HCT116 (cell line): ENCODE data around the gene ARPC1A. TPM values are rescaled to one million over a fixed set of nuclear protein-coding genes. Genes with fewer than 3 reads are reported as not detected.

Source experiments
- ATAC-seq: fragments of 200-7000 bp; cut with Tn5 transposase; 2 replicates; pipeline ENCODE4 v1.9.1; 2020; ENCODE audit warnings: mild to moderate bottlenecking, moderate library complexity
- BruUV-seq: library from RNA; stranded (reverse); fragments of 400-500 nt; replicated peaks from 2 replicates; lab custom pipeline; 2021; lab: Mats Ljungman, UMichigan
- CTCF ChIA-PET: fragments of 300-600 bp; sonication (Branson Sonifier 250); formaldehyde crosslinking; loops from one replicate; lab custom pipeline; 2021; ENCODE audit warnings: antibody characterized with exemption; lab: Charles Lee
- POLR2A ChIA-PET: fragments of 300-600, 350-600 bp; sonication (Branson Sonifier 250); formaldehyde crosslinking; loops from one replicate; lab custom pipeline; 2021; ENCODE audit warnings: antibody characterized with exemption; lab: Charles Lee
- RAD21 ChIA-PET, 2 experiments: fragments of 300-600 bp; sonication (Branson Sonifier 250); formaldehyde crosslinking; loops; one replicate each; lab custom pipeline; 2023; ENCODE audit warnings: low total read pairs in 2 of 2; ENCODE audit not compliant: uncharacterized antibody in 2 of 2, unreplicated experiment in 2 of 2, low non-redundant PET in 1 of 2; lab: Charles Lee
- DNase-seq: peaks from one replicate; pipeline ENCODE4 v3.0.0-alpha.2; 2010; ENCODE audit warnings: low read depth, low spot score
- H2AFZ ChIP-seq: fragments of 200-600 bp; shearing (Covaris generic), sonication (generic); 2 replicates; pipeline ENCODE4 v1.6.1; 2017; ENCODE audit warnings: low read depth, mixed run types, mixed read lengths, antibody characterized with exemption, low read length; ENCODE audit not compliant: poor library complexity, severe bottlenecking
- H3K27ac ChIP-seq: 2 replicates; pipeline ENCODE4 v1.5.1; 2012; ENCODE audit warnings: low read depth, low read length
- H3K27me3 ChIP-seq: fragments of 200-600 bp; sonication (generic); 2 replicates; pipeline ENCODE4 v1.6.1; 2016; ENCODE audit warnings: mixed run types, low read length, mixed read lengths; ENCODE audit not compliant: insufficient read depth
- H3K36me3 ChIP-seq, 2 experiments: fragments of 200-500 bp in 1 of 2; fragments of 200-600 bp in 1 of 2; sonication (Bioruptor generic) in 1 of 2; sonication (generic) in 1 of 2; 2 replicates each; pipeline versions ENCODE4 v1.5.1 to v1.6.1; 2014 to 2016; ENCODE audit warnings: low read length in 2 of 2, inconsistent platforms in 1 of 2, mixed read lengths in 1 of 2, mixed run types in 1 of 2; ENCODE audit not compliant: insufficient read depth in 2 of 2, control insufficient read depth in 1 of 2
- H3K4me1 ChIP-seq, 2 experiments: fragments of 200-600 bp in 1 of 2; sonication (generic) in 1 of 2; 2 replicates each; pipeline versions ENCODE4 v1.5.1 to v1.6.1; 2012 to 2017; ENCODE audit warnings: low read length in 2 of 2, inconsistent platforms in 1 of 2, mild to moderate bottlenecking in 1 of 2, mixed read lengths in 1 of 2, mixed run types in 1 of 2, moderate library complexity in 1 of 2; ENCODE audit not compliant: insufficient read depth in 2 of 2, control insufficient read depth in 1 of 2
- H3K4me2 ChIP-seq: fragments of 200-600 bp; sonication (generic); 2 replicates; pipeline ENCODE4 v1.6.1; 2017; ENCODE audit warnings: mixed run types, low read length, mixed read lengths
- H3K4me3 ChIP-seq, 2 experiments: fragments of 200-600 bp in 1 of 2; sonication (generic) in 1 of 2; replicated peaks in 1 of 2; 2 replicates each; pipeline ENCODE4 v1.5.1; 2011 to 2016; ENCODE audit warnings: low read length in 2 of 2, control low read depth in 1 of 2, low read depth in 1 of 2, mild to moderate bottlenecking in 1 of 2, mixed read lengths in 1 of 2, mixed run types in 1 of 2
- H3K79me2 ChIP-seq: fragments of 200-600 bp; sonication (generic); 2 replicates; pipeline ENCODE4 v1.6.1; 2017; ENCODE audit warnings: mild to moderate bottlenecking, mixed run types, low read length, moderate library complexity, mixed read lengths; ENCODE audit not compliant: insufficient read depth
- H3K9ac ChIP-seq: fragments of 200-600 bp; sonication (generic); 2 replicates; pipeline ENCODE4 v1.6.1; 2016; ENCODE audit warnings: low read length, mixed read lengths
- H3K9me2 ChIP-seq: fragments of 200-600 bp; sonication (generic), shearing (Covaris generic); 2 replicates; pipeline ENCODE4 v1.6.1; 2017; ENCODE audit warnings: mixed run types, mild to moderate bottlenecking, moderate library complexity; ENCODE audit not compliant: insufficient read depth
- H3K9me3 ChIP-seq, 2 experiments: fragments of 200-500 bp in 1 of 2; fragments of 200-600 bp in 1 of 2; sonication (Bioruptor generic) in 1 of 2; sonication (generic) in 1 of 2; 2 replicates each; pipeline ENCODE4 v1.6.1; 2014 to 2017; ENCODE audit warnings: low read length in 2 of 2, mixed read lengths in 2 of 2, inconsistent platforms in 1 of 2, low read depth in 1 of 2, mild to moderate bottlenecking in 1 of 2, mixed run types in 1 of 2, moderate library complexity in 1 of 2; ENCODE audit not compliant: control insufficient read depth in 1 of 2, insufficient read depth in 1 of 2
- H4K20me1 ChIP-seq: fragments of 200-600 bp; sonication (generic), shearing (Covaris generic); 2 replicates; pipeline ENCODE4 v1.6.1; 2017; ENCODE audit warnings: mixed run types, mild to moderate bottlenecking, moderate library complexity; ENCODE audit not compliant: insufficient read depth
- ATF3 ChIP-seq: IDR thresholded peaks from 2 replicates; pipeline ENCODE4 v1.6.1; 2012
- CBX3 ChIP-seq: IDR thresholded peaks from 2 replicates; pipeline ENCODE4 v1.6.1; 2012; ENCODE audit warnings: low read depth
- CEBPB ChIP-seq: IDR thresholded peaks from 2 replicates; pipeline ENCODE4 v1.6.1; 2012; ENCODE audit warnings: low read depth
- CTCF ChIP-seq, 3 experiments: fragments of 200-600 bp in 1 of 3; sonication (generic) in 1 of 3; IDR thresholded peaks in 2 of 3; conservative IDR thresholded peaks in 1 of 3; 2 replicates each; pipeline ENCODE4 v1.5.1; 2012 to 2017; ENCODE audit warnings: low read depth in 2 of 3, low read length in 2 of 3, antibody characterized with exemption in 1 of 3, borderline replicate concordance in 1 of 3, control low read depth in 1 of 3, mild to moderate bottlenecking in 1 of 3, mixed read lengths in 1 of 3, mixed run types in 1 of 3, moderate library complexity in 1 of 3; ENCODE audit not compliant: insufficient read depth in 1 of 3
- EGR1 ChIP-seq: IDR thresholded peaks from 2 replicates; pipeline ENCODE4 v1.6.1; 2012; ENCODE audit warnings: low read depth
- ELF1 ChIP-seq: IDR thresholded peaks from 2 replicates; pipeline ENCODE4 v1.6.1; 2012; ENCODE audit warnings: low read depth, borderline replicate concordance
- EZH2 ChIP-seq: fragments of 200-600 bp; sonication (generic); IDR thresholded peaks from 2 replicates; pipeline ENCODE4 v1.6.1; 2017; ENCODE audit warnings: antibody characterized with exemption, mixed run types
- EZH2phosphoT487 ChIP-seq: fragments of 200-600 bp; IDR thresholded peaks from 2 replicates; pipeline ENCODE4 v1.6.1; 2018; ENCODE audit warnings: antibody characterized with exemption, borderline replicate concordance
- FOSL1 ChIP-seq: IDR thresholded peaks from 2 replicates; pipeline ENCODE4 v1.6.1; 2012; ENCODE audit warnings: low read depth
- JUND ChIP-seq: IDR thresholded peaks from 2 replicates; pipeline ENCODE4 v1.6.1; 2012
- MAX ChIP-seq: IDR thresholded peaks from 2 replicates; pipeline ENCODE4 v1.6.1; 2012
- REST ChIP-seq: IDR thresholded peaks from 2 replicates; pipeline ENCODE4 v1.6.1; 2012; ENCODE audit warnings: low read depth
- SIN3A ChIP-seq: IDR thresholded peaks from 2 replicates; pipeline ENCODE4 v1.6.1; 2012; ENCODE audit warnings: low read depth
- SP1 ChIP-seq: IDR thresholded peaks from 2 replicates; pipeline ENCODE4 v1.6.1; 2012; ENCODE audit warnings: low read depth
- TCF7L2 ChIP-seq: IDR thresholded peaks from 2 replicates; pipeline ENCODE4 v1.7.0; 2011; ENCODE audit warnings: borderline replicate concordance, inconsistent platforms; ENCODE audit not compliant: insufficient read depth, insufficient read length; ENCODE audit errors: extremely low read depth
- YY1 ChIP-seq: IDR thresholded peaks from 2 replicates; pipeline ENCODE4 v1.6.1; 2011; ENCODE audit warnings: low read length, low read depth, moderate library complexity, mild to moderate bottlenecking; ENCODE audit not compliant: insufficient replicate concordance; ENCODE audit errors: extremely low read depth
- ZBTB33 ChIP-seq: IDR thresholded peaks from 2 replicates; pipeline ENCODE4 v1.6.1; 2011; ENCODE audit warnings: mild to moderate bottlenecking, low read length, moderate library complexity; ENCODE audit not compliant: insufficient replicate concordance; ENCODE audit errors: extremely low read depth
- ZNF274 ChIP-seq: fragments of 200-500 bp; sonication (Bioruptor generic); IDR thresholded peaks from 2 replicates; pipeline ENCODE4 v1.6.1; 2014; ENCODE audit warnings: mild to moderate bottlenecking, low read depth, low read length, inconsistent platforms
- intact Hi-C: fragments of 100-400 bp; cut with micrococcal nuclease; formaldehyde crosslinking; loops from 2 replicates; pipeline ENCODE4 v1.10.0; 2022
- total RNA-seq: library from RNA; stranded (reverse); gene quantifications from one replicate; pipeline ENCODE4 v1.2.1, GENCODE V29; 2021; ENCODE audit not compliant: unreplicated experiment

ARPC1A gene
- total RNA-seq, 1 experiment from 2014 or later = 250 TPM

GRCh38 chr7:99293650-99294049 is 32.0 kb upstream of the ARPC1A start:
- no peak for TF ChIP-seq ELF1
- TF ChIP-seq SP1 = no peak
- no peak for TF ChIP-seq YY1
- no peak for TF ChIP-seq EGR1
- no peak for TF ChIP-seq SIN3A
- TF ChIP-seq FOSL1 = no peak
- no peak for TF ChIP-seq ZBTB33
- TF ChIP-seq EZH2 = no peak
- no peak for TF ChIP-seq ATF3
- no peak for TF ChIP-seq ZNF274
- TF ChIP-seq EZH2phosphoT487 = no peak
- no peak for TF ChIP-seq REST
- TF ChIP-seq CEBPB = no peak
- no peak for TF ChIP-seq JUND
- TF ChIP-seq CTCF (IDR thresholded peaks at IDR 0.05 in 2 of 3, conservative IDR thresholded peaks at IDR 0.05 in 1 of 3; ENCODE audit: borderline replicate concordance in 1 of 3, insufficient read depth in 1 of 3, low read depth in 2 of 3, low read length in 2 of 3) = no peak
- no peak for TF ChIP-seq MAX
- TF ChIP-seq CBX3 = no peak
- no peak for TF ChIP-seq TCF7L2
- TF ChIP-seq, all 23 proteins: peak for 0
- no peak overlapping the region for H2AFZ ChIP-seq
- ATAC-seq (no peak), DNase-seq (no peak)
- no peak overlapping the region for H3K4me2 ChIP-seq
- H3K27ac ChIP-seq = no peak overlapping the region
- ChIA-PET POLR2A (no interaction called here), RAD21 (no interaction called here), CTCF (no interaction called here)
- no TSS peak for BruUV-seq
- H3K79me2 ChIP-seq = no peaks in the 10 kb centered on the region
- intact Hi-C loops = no loop called here
- H3K27me3 ChIP-seq = no peaks in the 10 kb centered on the region
- no peaks in the 10 kb centered on the region for H3K36me3 ChIP-seq
- no peaks in the 10 kb centered on the region for H3K9me3 ChIP-seq
- no peaks in the 10 kb centered on the region for H3K9me2 ChIP-seq
- no peak overlapping the region for H3K9ac ChIP-seq
- H3K4me3 ChIP-seq = no peak overlapping the region
- H3K4me1 ChIP-seq = no peaks in the 10 kb centered on the region
- H4K20me1 ChIP-seq = no peaks in the 10 kb centered on the region
